Naive thymus-derived CD8-positive, alpha-beta T cell (primary cell): Measurements from ENCODE around the gene ZNF689. TPM values are rescaled to one million over a fixed set of nuclear protein-coding genes. Genes with fewer than 3 reads are reported as not detected.
A peak's percentile ranks its signal among the peaks of the same experiment; 100 is the strongest.

Experiments
- ATAC-seq, 2 donors: fragments of 150-1000 bp; cut with Tn5 transposase in 1 of 2; sonication (Bioruptor Pico), chemical (Tn5 transposase) in 1 of 2; 1 replicate in 1 of 2; 2 replicates in 1 of 2; pipeline ENCODE4 v1.10.0; 2021; ENCODE audit warnings: mild to moderate bottlenecking in 2 of 2, moderate library complexity in 2 of 2
- POLR2A ChIA-PET: fragments of 350-600 bp; sonication (Branson Sonifier 250); formaldehyde crosslinking; loops from one replicate; lab custom pipeline; 2021; ENCODE audit warnings: antibody characterized with exemption; lab: Charles Lee
- DNase-seq, 10 donors: peaks; one replicate each; pipeline versions ENCODE4 v3.0.0 to v3.0.0-alpha.2; 2020 to 2022
- H3K27ac Mint-ChIP-seq, 10 donors: one replicate each; pipeline ENCODE4 v1.8.0; 2020 to 2022; ENCODE audit warnings: mild to moderate bottlenecking in 10 of 10, mixed read lengths in 10 of 10, moderate library complexity in 4 of 10, inconsistent platforms in 1 of 10
- H3K27me3 Mint-ChIP-seq, 5 donors: one replicate each; pipeline ENCODE4 v1.8.0; 2021 to 2022; ENCODE audit warnings: mixed read lengths in 5 of 5
- H3K36me3 Mint-ChIP-seq, 3 donors: one replicate each; pipeline ENCODE4 v1.8.0; 2020 to 2022; ENCODE audit warnings: mixed read lengths in 3 of 3, mild to moderate bottlenecking in 2 of 3, inconsistent platforms in 1 of 3
- H3K4me1 Mint-ChIP-seq, 4 donors: one replicate each; pipeline ENCODE4 v1.8.0; 2021 to 2022; ENCODE audit warnings: mixed read lengths in 4 of 4
- H3K4me3 Mint-ChIP-seq, 10 donors: one replicate each; pipeline ENCODE4 v1.8.0; 2020 to 2022; ENCODE audit warnings: mild to moderate bottlenecking in 10 of 10, mixed read lengths in 10 of 10, moderate library complexity in 6 of 10, inconsistent platforms in 1 of 10
- H3K9me3 Mint-ChIP-seq, 9 donors: one replicate each; pipeline ENCODE4 v1.8.0; 2020 to 2022; ENCODE audit warnings: mixed read lengths in 9 of 9, mild to moderate bottlenecking in 3 of 9, inconsistent platforms in 1 of 9, moderate library complexity in 1 of 9
- polyA plus RNA-seq, 3 donors: library from polyadenylated mRNA; unstranded; fragments of 300-500 nt; fragmentation: Illumina TruSeq; gene quantifications; one replicate each; pipeline ENCODE4 v1.2.3, GENCODE V29; 2021
- total RNA-seq, 8 experiments: library from RNA in 2 of 8; stranded (reverse) in 2 of 8; gene quantifications; one replicate each; pipeline ENCODE4 v1.2.3 and lab custom pipeline; 2021 to 2026

The ZNF689 gene
- total and polyA plus RNA-seq, 5 experiments from 2014 or later: 7.7 to 13.7 (median 11.0) TPM

DNA sequence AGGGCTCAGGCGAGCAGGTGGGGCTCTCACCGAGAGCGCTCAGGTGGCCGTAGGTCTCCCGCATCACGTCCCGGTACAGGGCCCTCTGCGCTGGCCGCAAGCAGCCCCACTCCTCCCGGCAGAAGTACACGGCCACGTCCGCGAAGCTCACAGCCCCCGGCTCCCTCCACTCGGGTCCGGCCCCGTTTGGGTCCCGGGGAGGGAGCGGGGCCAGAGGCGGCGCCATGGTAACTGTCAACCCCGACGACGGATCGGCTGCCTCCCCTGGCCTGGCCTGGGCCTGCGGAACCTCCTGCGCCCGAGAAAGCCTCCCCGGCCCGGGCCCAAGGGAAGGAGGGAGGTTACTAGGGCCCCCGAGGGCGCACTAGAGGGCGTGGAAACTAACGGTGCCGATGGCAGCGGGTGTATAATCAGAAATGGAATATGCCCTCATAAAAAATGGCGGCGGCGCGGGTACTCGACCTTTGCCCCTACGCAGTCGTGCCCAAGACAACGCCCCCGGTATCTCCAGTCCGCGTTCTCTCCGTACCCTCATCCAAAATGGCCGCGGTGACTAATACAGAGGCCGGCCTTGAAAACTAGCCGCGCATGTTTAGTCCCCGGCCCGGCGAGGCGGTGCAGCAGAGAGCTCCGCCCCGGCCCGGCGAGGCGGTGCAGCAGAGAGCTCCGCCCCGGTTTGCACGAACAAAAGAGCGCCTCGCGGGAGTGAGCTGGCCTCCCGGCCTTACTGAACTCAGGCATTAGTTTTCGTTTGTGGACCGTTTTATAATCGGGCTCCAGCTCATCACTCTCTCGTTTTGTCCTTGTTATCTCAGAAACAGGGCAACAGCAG, 52.0 kb downstream of the ZNF689 start, which contains the start of gene ZNF764:
TSS of gene ZNF764 (minus strand) at position 418 of the 832 bp plus-strand sequence. CDS start at position 226, 192 bp downstream.
- Mint-ChIP-seq H3K9me3 (no peaks in the 10 kb centered on the region), H3K27ac (peak within 1 kb of the TSS; percentile 85 to 97 (median 94)), H3K4me1 (peaks cover 13 to 53% (median 48%) of the 10 kb centered on the region in 4 donors), H3K36me3 (peaks cover 0 to 27% (median 0%) of the 10 kb centered on the region in 3 donors), H3K27me3 (no peaks in the 10 kb centered on the region), H3K4me3 (peak within 1 kb of the TSS; percentile 82 to 93 (median 86))
- DNase-seq: peak; percentile 81 to 98 (median 93)
- peak; percentile 90 for ATAC-seq
- POLR2A ChIA-PET: interaction anchor here (0.6 to 3.5 kb wide), 39 partner anchors 9 to 1745 kb away, joined by 3 to 131 read pairs (median 5); partner anchors contain the start of genes ALDOA, DCTPP1, FBRS and KAT8

DNA sequence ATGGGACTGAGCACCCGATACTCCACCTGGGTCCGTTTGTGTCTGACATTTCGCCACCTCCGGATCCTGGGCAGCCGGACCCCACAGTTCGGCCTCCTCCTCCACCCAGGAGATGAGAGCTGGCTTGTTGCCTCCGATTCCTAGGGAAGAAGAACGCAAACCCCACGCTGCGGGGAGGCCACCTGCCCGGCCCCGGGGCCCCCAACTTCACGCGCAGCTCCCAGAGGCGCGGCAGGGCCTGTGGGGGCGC, 52.6 kb downstream of the ZNF689 start:
- POLR2A ChIA-PET: interaction anchor here (0.6 to 3.5 kb wide), 26 partner anchors 8 to 1744 kb away, joined by 3 to 131 read pairs (median 6); partner anchors contain the start of genes ALDOA, DCTPP1, FBRS and PRR14
- Mint-ChIP-seq H3K27ac (peak overlapping the region; percentile 82 to 97 (median 94)), H3K4me3 (peak overlapping the region; percentile 82 to 93 (median 86)), H3K9me3 (no peaks in the 10 kb centered on the region), H3K36me3 (peaks cover 0 to 27% (median 0%) of the 10 kb centered on the region in 3 donors), H3K27me3 (no peaks in the 10 kb centered on the region), H3K4me1 (peaks cover 14 to 58% (median 52%) of the 10 kb centered on the region in 4 donors)
- ATAC-seq (no peak), DNase-seq (peak in 1 of 10 donors; percentile 55)

DNA sequence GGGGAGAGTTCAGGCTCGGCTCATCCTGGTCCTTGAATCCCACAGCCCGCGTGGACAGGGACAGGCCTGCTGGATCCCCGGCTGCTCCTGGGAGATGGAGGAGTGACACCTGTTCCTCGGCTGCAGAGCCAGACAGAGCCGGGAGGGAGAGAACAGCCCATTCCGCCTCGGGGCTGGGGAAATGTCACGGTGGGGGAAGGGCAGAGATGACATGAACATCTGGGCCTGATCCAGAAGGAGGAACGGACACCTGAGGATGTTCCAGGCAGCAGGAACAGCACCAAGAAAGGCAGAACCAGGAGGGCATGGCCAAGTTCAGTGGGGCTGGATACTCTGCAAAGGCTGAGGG, 54.1 kb downstream of the ZNF689 start:
- H3K9me3 Mint-ChIP-seq: no peaks in the 10 kb centered on the region
- DNase-seq: no peak
- no peaks in the 10 kb centered on the region for H3K27me3 Mint-ChIP-seq
- H3K36me3 Mint-ChIP-seq: peaks cover 0 to 27% (median 0%) of the 10 kb centered on the region in 3 donors
- H3K4me1 Mint-ChIP-seq: peaks cover 14 to 64% (median 60%) of the 10 kb centered on the region in 4 donors
- no peak for ATAC-seq
- POLR2A ChIA-PET: interaction anchor here (2.2 to 3.5 kb wide), 4 partner anchors 15 to 103 kb away, joined by 7 to 131 read pairs (median 13); partner anchors contain the start of genes FBRS, ZNF688 and ZNF747
- peak overlapping the region; percentile 18 to 92 (median 78) for H3K27ac Mint-ChIP-seq
- peak overlapping the region; percentile 22 to 90 (median 71) for H3K4me3 Mint-ChIP-seq

DNA sequence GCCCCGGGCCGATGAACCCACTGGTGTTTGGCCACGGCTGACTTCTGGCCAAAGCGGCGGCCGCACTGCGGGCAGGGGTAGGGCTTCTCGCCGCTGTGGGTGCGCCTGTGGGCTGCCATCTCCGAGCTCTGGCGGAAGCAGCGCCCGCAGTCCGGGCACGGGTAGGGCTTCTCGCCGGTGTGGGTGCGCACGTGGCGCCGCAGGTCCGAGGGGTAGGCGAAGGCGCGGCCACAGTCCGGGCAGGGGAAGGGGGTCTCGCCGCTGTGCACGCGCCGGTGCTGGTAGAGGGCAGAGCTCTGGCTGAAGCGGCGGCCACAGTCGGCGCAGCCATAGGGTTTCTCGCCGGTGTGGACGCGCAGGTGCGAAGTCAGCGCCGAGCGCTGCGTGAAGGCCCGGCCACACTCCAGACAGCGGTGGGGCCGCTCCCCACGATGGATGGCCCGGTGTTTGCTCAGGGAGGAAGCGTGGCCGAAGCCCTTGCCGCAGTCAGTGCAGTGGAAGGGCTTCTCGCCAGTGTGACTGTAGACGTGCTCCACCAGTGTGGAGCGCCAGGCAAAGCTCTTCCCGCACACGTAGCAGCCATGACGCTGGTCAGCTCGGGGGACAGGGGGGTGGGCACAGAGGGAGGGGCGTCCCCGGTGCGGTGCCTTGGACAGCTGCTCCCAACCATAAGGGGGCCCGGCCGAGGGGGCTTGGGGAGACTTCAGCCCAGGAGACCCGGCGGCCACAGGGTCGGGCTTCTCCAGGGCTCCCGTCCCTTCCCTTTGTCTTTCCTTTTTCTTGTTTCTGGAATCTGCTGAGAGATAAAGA, 54.7 kb downstream of the ZNF689 start:
- H3K27ac Mint-ChIP-seq: peak overlapping the region in 7 of 10 donors; percentile 43 to 89 (median 79)
- POLR2A ChIA-PET: interaction anchor here (0.9 to 2.2 kb wide), 2 partner anchors 20 to 124 kb away, joined by 3 to 7 read pairs; partner anchors contain the start of gene ZNF747
- peaks cover 0 to 27% (median 0%) of the 10 kb centered on the region in 3 donors for H3K36me3 Mint-ChIP-seq
- peaks cover 13 to 62% (median 60%) of the 10 kb centered on the region in 4 donors for H3K4me1 Mint-ChIP-seq
- peak overlapping the region in 6 of 10 donors; percentile 0 to 90 (median 62) for H3K4me3 Mint-ChIP-seq
- no peak for DNase-seq
- no peaks in the 10 kb centered on the region for H3K9me3 Mint-ChIP-seq
- ATAC-seq: no peak
- H3K27me3 Mint-ChIP-seq: no peaks in the 10 kb centered on the region

DNA sequence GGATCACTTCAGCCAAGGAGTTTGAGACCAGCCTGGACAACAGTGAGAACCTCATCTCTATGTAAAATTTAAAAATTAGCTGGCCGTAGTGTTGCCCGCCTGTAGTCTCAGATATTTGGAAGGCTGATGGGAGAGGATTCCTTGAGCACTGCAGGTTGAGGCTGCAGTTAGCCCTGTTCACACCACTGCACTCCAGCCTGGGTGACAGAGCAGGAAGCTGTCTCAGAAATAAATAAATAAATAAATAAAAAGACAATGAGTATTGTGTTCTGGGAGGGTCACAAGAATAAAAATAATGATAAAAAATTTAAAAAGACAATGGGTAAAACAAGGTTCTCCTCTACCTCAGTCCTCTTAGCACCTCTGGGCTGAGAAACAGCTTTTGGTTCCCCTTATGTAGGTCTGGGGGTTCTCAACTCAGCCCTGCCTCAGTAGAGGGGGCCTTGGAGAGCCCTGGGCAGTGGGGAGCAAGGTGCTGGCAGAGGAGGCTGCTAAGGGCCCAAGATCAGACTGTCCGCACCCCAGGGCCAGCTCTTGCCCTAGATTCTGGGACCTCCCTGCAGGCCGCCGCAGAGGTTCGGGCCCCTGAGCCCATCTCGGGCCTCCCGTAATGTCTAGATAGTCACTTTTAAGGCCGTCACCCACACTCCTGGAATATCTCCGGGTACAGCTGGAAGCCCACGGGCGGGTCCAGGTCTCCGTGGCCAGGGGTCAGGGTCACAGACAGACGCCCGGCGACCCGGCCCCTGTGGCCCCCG, 55.5 kb downstream of the ZNF689 start:
- ATAC-seq (no peak), DNase-seq (no peak)
- Mint-ChIP-seq H3K36me3 (peaks cover 0 to 27% (median 0%) of the 10 kb centered on the region in 3 donors), H3K4me1 (peaks cover 13 to 62% (median 60%) of the 10 kb centered on the region in 4 donors), H3K9me3 (no peaks in the 10 kb centered on the region), H3K27me3 (no peaks in the 10 kb centered on the region), H3K4me3 (peak overlapping the region in 2 of 10 donors; percentile 7 to 54), H3K27ac (peak overlapping the region in 4 of 10 donors; percentile 62 to 96 (median 90))
- POLR2A ChIA-PET: interaction anchor here (0.9 to 2.2 kb wide), 2 partner anchors 19 to 124 kb away, joined by 3 to 7 read pairs; partner anchors contain the start of gene ZNF747

DNA sequence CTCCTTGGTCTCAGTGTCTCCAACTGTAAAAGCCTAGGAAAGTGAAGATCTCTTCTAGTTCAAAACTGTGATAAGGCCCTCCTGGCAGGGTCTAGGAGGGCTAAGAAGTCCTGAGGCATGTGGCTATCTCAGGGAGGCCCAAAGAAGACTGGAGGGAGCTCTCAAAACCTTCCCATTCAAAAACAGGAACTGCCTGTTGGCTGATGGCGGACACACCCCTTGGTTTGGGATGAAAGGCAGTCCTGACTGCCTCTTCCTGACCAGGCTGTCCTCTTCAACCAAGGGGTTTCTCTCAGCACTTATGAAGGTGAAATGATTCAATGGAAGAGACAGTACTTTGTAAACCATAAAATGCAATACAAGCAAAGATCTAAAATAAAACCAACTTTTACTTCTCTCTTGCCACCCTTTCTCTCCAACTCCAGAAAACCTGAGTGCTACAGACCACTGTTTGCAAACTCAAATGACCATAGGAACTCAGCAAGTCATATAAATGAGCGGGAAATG, 56.7 kb downstream of the ZNF689 start:
- POLR2A ChIA-PET: interaction anchor here (2.7 kb wide), 1 partner anchor 18 kb away, joined by 13 read pairs; the partner anchor contains the start of gene ZNF688
- H3K4me3 Mint-ChIP-seq: peak overlapping the region in 4 of 10 donors; percentile 12 to 50 (median 36)
- peak overlapping the region; percentile 57 to 96 (median 78) for H3K27ac Mint-ChIP-seq
- DNase-seq (no peak), ATAC-seq (no peak)
- peaks cover 14 to 57% (median 51%) of the 10 kb centered on the region in 4 donors for H3K4me1 Mint-ChIP-seq
- H3K9me3 Mint-ChIP-seq: no peaks in the 10 kb centered on the region
- H3K36me3 Mint-ChIP-seq: peaks cover 0 to 27% (median 0%) of the 10 kb centered on the region in 3 donors
- no peaks in the 10 kb centered on the region for H3K27me3 Mint-ChIP-seq

DNA sequence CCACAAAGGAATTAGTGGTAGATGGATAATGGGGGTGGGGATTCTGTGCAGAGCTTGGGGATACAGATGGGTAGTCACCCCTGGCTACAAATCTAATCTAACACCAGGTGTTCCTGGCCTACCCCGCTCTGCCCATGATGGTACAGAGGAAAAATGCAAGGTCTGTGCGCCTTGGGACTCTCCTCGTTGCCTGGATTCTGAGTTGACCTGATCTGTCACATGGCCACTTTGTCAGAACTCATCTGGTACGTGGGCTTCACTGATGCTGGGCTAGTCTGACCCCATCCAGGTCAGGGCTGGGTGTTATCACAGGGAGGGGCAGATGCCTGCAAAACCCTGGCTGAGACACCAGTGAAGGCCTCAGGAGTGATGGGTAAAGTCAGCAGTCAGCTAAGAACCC, 57.2 kb downstream of the ZNF689 start:
- peaks cover 0 to 27% (median 0%) of the 10 kb centered on the region in 3 donors for H3K36me3 Mint-ChIP-seq
- H3K4me3 Mint-ChIP-seq: peak overlapping the region in 3 of 10 donors; percentile 15 to 74 (median 36)
- POLR2A ChIA-PET: interaction anchor here (2.7 to 2.8 kb wide), 2 partner anchors 18 to 19 kb away, joined by 13 to 24 read pairs; partner anchors contain the start of genes ZNF688 and ZNF747
- DNase-seq (no peak), ATAC-seq (no peak)
- H3K4me1 Mint-ChIP-seq: peaks cover 16 to 56% (median 51%) of the 10 kb centered on the region in 4 donors
- no peaks in the 10 kb centered on the region for H3K9me3 Mint-ChIP-seq
- H3K27me3 Mint-ChIP-seq: no peaks in the 10 kb centered on the region
- H3K27ac Mint-ChIP-seq: peak overlapping the region; percentile 57 to 96 (median 78)

Other genes starting within 250 kb of the ZNF689 start
- 10 to 100 TPM; 32.9 to 36.9 TPM for gene TBC1D10B, start 239.9 kb downstream of the ZNF689 start, total RNA-seq
- gene TBC1D10B, start 239.9 kb downstream of the ZNF689 start, polyA plus RNA-seq: 10 to 100 TPM in 1 of 3 donors, 1 to 10 TPM in 2; 6.6 to 10.5 (median 7.3) TPM
- gene MYL11, start 235.6 kb downstream of the ZNF689 start, total RNA-seq: 1 to 10 TPM in 1 of 2 experiments, not detected in 1; 1.9 TPM
- gene MYL11, start 235.6 kb downstream of the ZNF689 start, polyA plus RNA-seq: 1 to 10 TPM in 2 of 3 donors, not detected in 1; 1.1 to 4.2 TPM
- 100 to 1,000 TPM; 216 to 222 TPM for gene SEPTIN1, start 227.8 kb downstream of the ZNF689 start, total RNA-seq
- gene SEPTIN1, start 227.8 kb downstream of the ZNF689 start, polyA plus RNA-seq: 100 to 1,000 TPM; 178 to 249 (median 242) TPM
- 10 to 100 TPM; 12.7 to 14.3 TPM for gene ZNF48, start 215.0 kb downstream of the ZNF689 start, total RNA-seq
- gene ZNF48, start 215.0 kb downstream of the ZNF689 start, polyA plus RNA-seq: 10 to 100 TPM in 1 of 3 donors, 1 to 10 TPM in 2; 6.1 to 11.7 (median 7.5) TPM
- gene ZNF771, start 202.8 kb downstream of the ZNF689 start, total RNA-seq: 1 to 10 TPM; 5.5 to 7.6 TPM
- gene ZNF771, start 202.8 kb downstream of the ZNF689 start, polyA plus RNA-seq: 1 to 10 TPM; 2.1 to 6.7 (median 3.8) TPM
- 10 to 100 TPM; 15.2 to 16.7 TPM for gene DCTPP1, start 180.4 kb downstream of the ZNF689 start, total RNA-seq
- 10 to 100 TPM; 63.0 to 79.6 (median 64.0) TPM for gene DCTPP1, start 180.4 kb downstream of the ZNF689 start, polyA plus RNA-seq
- gene SEPHS2, start 164.5 kb downstream of the ZNF689 start, total RNA-seq: 10 to 100 TPM; 52.3 to 55.1 TPM
- gene SEPHS2, start 164.5 kb downstream of the ZNF689 start, polyA plus RNA-seq: 10 to 100 TPM; 45.5 to 60.7 (median 55.0) TPM
- 100 to 1,000 TPM; 334 to 339 TPM for gene ITGAL, start 137.6 kb downstream of the ZNF689 start, total RNA-seq
- 100 to 1,000 TPM; 121 to 157 (median 124) TPM for gene ITGAL, start 137.6 kb downstream of the ZNF689 start, polyA plus RNA-seq
- 1 to 10 TPM; 8.3 to 8.5 TPM for gene ZNF768, start 83.8 kb downstream of the ZNF689 start, total RNA-seq
- 1 to 10 TPM; 1.1 to 2.1 (median 1.5) TPM for gene ZNF768, start 83.8 kb downstream of the ZNF689 start, polyA plus RNA-seq
- gene ZNF747, start 75.5 kb downstream of the ZNF689 start, total RNA-seq: 10 to 100 TPM; 21.8 to 21.9 TPM
- gene ZNF747, start 75.5 kb downstream of the ZNF689 start, polyA plus RNA-seq: 10 to 100 TPM in 2 of 3 donors, 1 to 10 TPM in 1; 9.5 to 12.0 (median 11.4) TPM
- gene ZNF764, start 52.0 kb downstream of the ZNF689 start, total RNA-seq: 10 to 100 TPM; 18.8 to 19.3 TPM
- gene ZNF764, start 52.0 kb downstream of the ZNF689 start, polyA plus RNA-seq: 1 to 10 TPM; 3.6 to 6.5 (median 4.0) TPM
- 10 to 100 TPM; 19.9 to 21.2 TPM for gene ZNF688, start 38.7 kb downstream of the ZNF689 start, total RNA-seq
- 10 to 100 TPM; 21.2 to 22.0 (median 21.7) TPM for gene ZNF688, start 38.7 kb downstream of the ZNF689 start, polyA plus RNA-seq
- 10 to 100 TPM; 22.8 to 23.3 TPM for gene ZNF785, start 24.7 kb downstream of the ZNF689 start, total RNA-seq
- gene ZNF785, start 24.7 kb downstream of the ZNF689 start, polyA plus RNA-seq: 1 to 10 TPM; 1.6 to 3.5 (median 3.4) TPM
- gene PRR14, start 40.6 kb upstream of the ZNF689 start, total RNA-seq: 10 to 100 TPM; 81.4 to 83.8 TPM
- 10 to 100 TPM; 13.3 to 22.3 (median 15.3) TPM for gene PRR14, start 40.6 kb upstream of the ZNF689 start, polyA plus RNA-seq
- gene FBRS, start 48.0 kb upstream of the ZNF689 start, total RNA-seq: 100 to 1,000 TPM; 208 to 221 TPM
- 1 to 10 TPM; 3.2 to 8.0 (median 4.4) TPM for gene FBRS, start 48.0 kb upstream of the ZNF689 start, polyA plus RNA-seq
- gene SRCAP, start 88.8 kb upstream of the ZNF689 start, total RNA-seq: 100 to 1,000 TPM; 107 to 110 TPM
- gene SRCAP, start 88.8 kb upstream of the ZNF689 start, polyA plus RNA-seq: 10 to 100 TPM in 2 of 3 donors, 1 to 10 TPM in 1; 5.2 to 31.3 (median 14.9) TPM
- 10 to 100 TPM; 50.2 to 53.7 TPM for gene PHKG2, start 138.0 kb upstream of the ZNF689 start, total RNA-seq
- 10 to 100 TPM; 39.7 to 43.1 (median 40.6) TPM for gene PHKG2, start 138.0 kb upstream of the ZNF689 start, polyA plus RNA-seq
- 1 to 10 TPM; 2.0 to 4.1 TPM for gene CFAP119, start 151.7 kb upstream of the ZNF689 start, total RNA-seq
- gene CFAP119, start 151.7 kb upstream of the ZNF689 start, polyA plus RNA-seq: under 1 TPM; 0.11 to 0.38 (median 0.31) TPM
- 100 to 1,000 TPM; 112 to 114 TPM for gene RNF40, start 151.9 kb upstream of the ZNF689 start, total RNA-seq
- gene RNF40, start 151.9 kb upstream of the ZNF689 start, polyA plus RNA-seq: 10 to 100 TPM; 24.4 to 52.4 (median 27.2) TPM
- gene ZNF629, start 176.8 kb upstream of the ZNF689 start, total RNA-seq: 1 to 10 TPM; 9.3 to 10.0 TPM
- 1 to 10 TPM in 1 of 3 donors, under 1 TPM in 2; 0.17 to 2.5 (median 0.91) TPM for gene ZNF629, start 176.8 kb upstream of the ZNF689 start, polyA plus RNA-seq